ENCODE measurements around the gene CASKIN1. TPM values are rescaled to one million over a fixed set of nuclear protein-coding genes. Genes with fewer than 3 reads are reported as not detected.

CASKIN1 gene
- total RNA-seq, 2 donors from 2014 or later, result 0.78 to 6.6 TPM

GRCh38 chr16:2195322-2196161, 863 bp downstream of the CASKIN1 start:
- H3K27me3 Mint-ChIP-seq, result peaks cover 15% of the 10 kb centered on the region
- H3K9me3 Mint-ChIP-seq, result no peaks in the 10 kb centered on the region
- no peaks in the 10 kb centered on the region for H3K4me1 Mint-ChIP-seq
- H3K36me3 Mint-ChIP-seq (ENCODE audit: low read depth), result no peaks in the 10 kb centered on the region
- ATAC-seq (replicated peaks), result peak; percentile 49
- no peak overlapping the region for H3K27ac Mint-ChIP-seq
- H3K4me3 Mint-ChIP-seq, result peak overlapping the region; percentile 56

DNA sequence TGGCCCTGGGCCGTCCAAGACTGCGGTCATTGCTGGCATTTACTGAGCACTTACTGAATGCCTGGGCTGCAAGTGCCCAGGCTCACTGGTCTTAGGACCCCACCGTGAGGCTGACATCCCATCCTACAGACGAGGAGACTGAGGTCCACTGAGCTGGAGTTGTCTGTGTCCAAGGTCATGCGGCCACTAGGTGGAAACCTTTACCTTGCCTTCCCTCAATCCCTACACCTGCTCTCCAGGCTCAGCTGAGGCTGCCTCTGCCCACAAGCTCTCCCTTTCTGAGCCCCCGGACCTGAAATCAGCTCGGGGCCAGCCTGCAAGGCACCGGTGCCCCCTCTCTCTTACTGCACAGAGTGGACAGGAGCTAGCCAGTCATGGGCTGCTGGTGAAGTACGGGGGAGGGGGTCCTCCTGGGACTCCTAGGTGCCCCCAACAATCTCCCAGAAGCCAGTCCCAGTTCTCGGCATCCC, 1.5 kb downstream of the CASKIN1 start:
- peak; percentile 83 for ATAC-seq (replicated peaks)
- H3K27ac Mint-ChIP-seq, result no peak overlapping the region
- no peaks in the 10 kb centered on the region for H3K4me1 Mint-ChIP-seq
- peaks cover 15% of the 10 kb centered on the region for H3K27me3 Mint-ChIP-seq
- no peaks in the 10 kb centered on the region for H3K9me3 Mint-ChIP-seq
- H3K36me3 Mint-ChIP-seq (ENCODE audit: low read depth), result no peaks in the 10 kb centered on the region
- peak overlapping the region; percentile 56 for H3K4me3 Mint-ChIP-seq

GRCh38 chr16:2194166-2194834, 2.1 kb downstream of the CASKIN1 start:
- no peaks in the 10 kb centered on the region for H3K36me3 Mint-ChIP-seq (ENCODE audit: low read depth)
- ATAC-seq (replicated peaks), result no peak

DNA sequence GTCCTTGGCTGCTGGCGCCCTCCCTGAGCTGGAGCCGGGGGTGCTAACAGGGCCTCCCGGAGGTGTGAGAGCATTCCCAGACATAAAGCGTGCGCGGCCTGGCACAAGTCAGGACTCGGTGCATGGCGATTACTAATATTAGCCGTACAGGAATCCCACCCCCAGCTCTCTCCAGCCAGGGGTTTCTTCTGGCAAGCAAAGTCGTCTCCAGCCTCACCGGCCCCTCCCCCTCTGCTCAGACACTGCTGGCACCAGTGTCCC, 5.0 kb downstream of the CASKIN1 start:
- Mint-ChIP-seq H3K4me3 (no peak overlapping the region), H3K9me3 (no peaks in the 10 kb centered on the region), H3K27me3 (peaks cover 4% of the 10 kb centered on the region), H3K4me1 (no peaks in the 10 kb centered on the region), H3K36me3 (ENCODE audit: low read depth) (no peaks in the 10 kb centered on the region), H3K27ac (no peak overlapping the region)
- ATAC-seq (replicated peaks), result no peak

More at GRCh38 chr16:2194166-2194834, 2.1 kb downstream of the CASKIN1 start:
- H3K27me3 Mint-ChIP-seq, result peaks cover 15% of the 10 kb centered on the region
- H3K9me3 Mint-ChIP-seq, result no peaks in the 10 kb centered on the region
- no peaks in the 10 kb centered on the region for H3K4me1 Mint-ChIP-seq
- no peak overlapping the region for H3K27ac Mint-ChIP-seq
- H3K4me3 Mint-ChIP-seq, result peak overlapping the region; percentile 56

DNA sequence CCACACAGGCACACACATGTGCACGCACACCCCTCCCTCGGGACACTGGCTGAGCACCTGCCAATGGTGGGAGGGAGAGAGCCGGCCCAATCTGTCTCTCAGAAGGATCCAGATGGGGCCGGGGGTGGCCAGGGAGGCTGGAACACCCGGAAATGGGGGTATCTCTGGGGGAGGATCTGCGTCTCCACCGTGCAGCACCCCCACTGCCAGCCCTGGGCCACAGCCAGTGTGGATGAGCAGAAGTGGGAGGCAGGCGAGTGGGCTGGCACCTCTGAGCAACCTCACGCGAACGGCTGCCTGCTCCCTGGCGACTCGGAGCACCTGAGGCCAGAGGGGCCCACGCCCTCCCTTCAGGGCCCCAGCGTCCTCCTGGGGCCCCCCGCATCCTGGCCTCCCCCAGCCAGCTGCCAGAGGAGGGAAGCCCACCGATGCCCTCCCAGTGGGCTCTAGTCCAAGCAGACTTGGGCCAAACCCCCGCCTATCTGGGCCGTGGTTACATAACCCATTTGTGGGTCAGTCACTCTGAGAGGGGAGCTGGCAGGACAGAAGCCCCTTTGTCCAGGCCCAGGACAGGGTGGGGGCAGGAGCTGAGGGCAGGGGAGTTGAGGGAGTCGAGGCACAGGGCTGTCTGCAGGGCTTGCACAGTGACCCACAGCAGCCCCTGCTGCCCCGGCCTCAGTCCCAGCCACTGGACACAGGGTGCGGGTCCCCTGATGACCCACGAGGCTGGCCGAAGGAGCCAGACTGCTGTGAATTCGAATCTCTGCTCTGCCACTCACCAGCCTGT, 5.6 kb downstream of the CASKIN1 start:
- Mint-ChIP-seq H3K27ac (no peak overlapping the region), H3K4me3 (no peak overlapping the region), H3K36me3 (ENCODE audit: low read depth) (no peaks in the 10 kb centered on the region), H3K9me3 (no peaks in the 10 kb centered on the region), H3K27me3 (peaks cover 4% of the 10 kb centered on the region), H3K4me1 (no peaks in the 10 kb centered on the region)
- ATAC-seq (replicated peaks), result no peak

DNA sequence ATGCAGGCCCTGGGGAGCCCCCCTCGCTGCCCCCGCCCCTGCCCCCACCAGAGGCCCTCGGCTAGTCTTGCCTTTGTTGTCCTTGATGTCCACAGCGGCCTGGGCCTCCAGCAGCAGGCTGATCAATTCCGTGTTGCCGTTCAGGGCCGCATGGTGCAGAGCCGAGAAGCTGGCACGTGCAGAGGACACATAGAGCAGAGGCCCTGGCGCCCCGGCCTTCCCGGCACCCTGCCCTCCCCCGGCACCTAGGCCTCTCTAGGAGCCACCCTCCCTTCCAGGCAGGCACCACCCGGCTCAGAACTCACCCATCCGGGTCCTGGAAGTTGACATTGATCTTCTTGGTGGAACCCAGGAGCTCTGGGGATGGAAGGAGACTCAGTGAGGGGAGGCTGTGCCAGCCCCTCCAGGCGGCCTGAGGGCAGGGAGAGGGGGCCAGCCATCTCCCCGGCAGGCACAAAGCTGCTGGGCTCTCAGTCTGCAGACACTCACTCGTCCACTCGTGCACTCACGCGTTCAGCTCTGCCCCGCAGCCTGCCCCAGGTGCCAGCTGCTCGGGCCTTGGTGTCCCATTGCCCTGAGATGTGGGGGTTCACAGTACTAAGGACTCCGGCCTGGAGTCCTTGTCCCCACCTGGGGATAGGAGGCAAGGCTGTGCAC, 6.3 kb downstream of the CASKIN1 start:
- Mint-ChIP-seq H3K9me3 (no peaks in the 10 kb centered on the region), H3K4me3 (no peak overlapping the region), H3K36me3 (ENCODE audit: low read depth) (no peaks in the 10 kb centered on the region), H3K27me3 (peaks cover 4% of the 10 kb centered on the region), H3K27ac (no peak overlapping the region), H3K4me1 (no peaks in the 10 kb centered on the region)
- ATAC-seq (replicated peaks), result no peak

DNA sequence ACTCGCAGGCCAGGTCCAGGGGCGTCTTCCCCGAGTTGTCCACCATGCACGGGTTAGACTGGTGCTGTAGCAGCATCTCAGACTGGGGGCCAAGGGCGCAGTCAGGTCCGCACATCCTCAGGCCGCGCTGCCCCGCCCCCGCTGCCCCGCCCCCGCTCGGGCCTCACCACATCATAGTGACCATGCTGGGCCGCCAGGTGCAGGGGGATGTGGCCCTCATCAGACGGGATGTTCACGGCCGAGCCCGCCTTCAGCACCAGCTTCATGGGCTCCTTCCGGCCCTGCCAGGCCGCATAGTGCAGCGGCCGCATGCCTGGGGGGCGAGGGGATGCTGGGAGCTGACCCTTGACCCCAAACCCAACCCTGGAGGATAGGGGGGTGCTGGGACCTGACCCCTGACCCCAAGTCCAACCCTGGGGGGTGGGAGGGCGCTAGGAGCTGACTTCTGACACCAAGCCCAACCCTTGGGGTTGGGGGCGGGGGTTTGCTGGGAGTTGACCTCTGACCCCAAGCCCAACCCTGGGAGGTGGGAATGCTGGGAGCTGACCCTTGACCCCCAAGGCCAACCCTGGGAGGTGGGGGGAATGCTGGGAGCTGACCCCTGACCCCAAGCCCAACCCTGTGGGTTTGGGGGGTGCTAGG, 7.0 kb downstream of the CASKIN1 start:
- Mint-ChIP-seq H3K36me3 (ENCODE audit: low read depth) (no peaks in the 10 kb centered on the region), H3K27me3 (no peaks in the 10 kb centered on the region), H3K4me1 (no peaks in the 10 kb centered on the region), H3K27ac (no peak overlapping the region), H3K9me3 (no peaks in the 10 kb centered on the region), H3K4me3 (no peak overlapping the region)
- ATAC-seq (replicated peaks), result no peak

DNA sequence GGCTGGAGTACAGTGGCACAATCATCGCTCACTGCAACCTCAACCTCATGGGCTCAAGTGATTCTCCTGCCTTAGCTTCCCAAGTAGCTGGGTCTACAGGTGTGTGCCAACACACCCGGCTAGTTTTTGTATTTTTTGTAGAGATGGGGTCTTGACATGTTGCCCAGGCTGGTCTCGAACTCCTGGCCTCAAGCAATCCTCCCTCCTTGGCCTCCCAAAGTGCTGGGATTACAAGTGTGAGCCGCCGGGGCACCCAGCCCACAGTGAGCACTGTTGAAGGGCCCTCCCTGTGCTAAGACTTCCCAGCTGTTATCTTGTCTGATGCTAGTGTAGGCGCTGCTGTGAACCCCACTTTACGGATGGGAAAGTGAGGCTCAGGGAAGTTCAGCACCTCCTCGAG, 8.0 kb downstream of the CASKIN1 start:
- Mint-ChIP-seq H3K9me3 (no peaks in the 10 kb centered on the region), H3K27me3 (no peaks in the 10 kb centered on the region), H3K36me3 (ENCODE audit: low read depth) (no peaks in the 10 kb centered on the region), H3K4me1 (no peaks in the 10 kb centered on the region), H3K27ac (no peak overlapping the region), H3K4me3 (no peak overlapping the region)
- ATAC-seq (replicated peaks), result no peak

GRCh38 chr16:2187212-2187611, 9.2 kb downstream of the CASKIN1 start:
- Mint-ChIP-seq H3K27ac (no peak overlapping the region), H3K4me3 (no peak overlapping the region), H3K27me3 (no peaks in the 10 kb centered on the region), H3K9me3 (no peaks in the 10 kb centered on the region), H3K36me3 (ENCODE audit: low read depth) (no peaks in the 10 kb centered on the region), H3K4me1 (no peaks in the 10 kb centered on the region)
- ATAC-seq (replicated peaks), result no peak

DNA sequence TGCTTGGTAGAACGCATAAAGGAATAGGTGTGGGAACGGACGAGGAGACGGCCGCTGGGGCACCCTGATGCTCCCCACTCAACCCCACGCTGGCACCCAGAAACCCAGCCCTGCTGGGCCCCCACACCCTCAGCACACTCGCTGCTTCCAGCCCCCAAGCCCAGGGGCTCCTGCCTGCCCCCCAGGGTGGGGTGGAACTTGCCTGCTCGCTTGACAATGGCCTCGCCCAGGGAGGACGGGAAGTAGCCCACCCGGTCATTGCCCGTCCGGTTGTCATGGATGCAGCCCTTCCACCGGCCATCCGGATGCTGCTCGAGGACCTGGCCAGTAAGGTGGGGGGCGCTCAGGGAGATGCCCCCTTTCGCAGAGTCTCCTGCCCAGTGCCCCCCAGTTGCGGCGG, 9.9 kb downstream of the CASKIN1 start:
- no peaks in the 10 kb centered on the region for H3K27me3 Mint-ChIP-seq
- no peak overlapping the region for H3K27ac Mint-ChIP-seq
- H3K9me3 Mint-ChIP-seq, result no peaks in the 10 kb centered on the region
- no peaks in the 10 kb centered on the region for H3K36me3 Mint-ChIP-seq (ENCODE audit: low read depth)
- H3K4me3 Mint-ChIP-seq, result no peak overlapping the region
- no peak for ATAC-seq (replicated peaks)
- H3K4me1 Mint-ChIP-seq, result no peaks in the 10 kb centered on the region

GRCh38 chr16:2186064-2186463, 10.3 kb downstream of the CASKIN1 start:
- no peaks in the 10 kb centered on the region for H3K9me3 Mint-ChIP-seq
- ATAC-seq (replicated peaks), result no peak
- no peaks in the 10 kb centered on the region for H3K4me1 Mint-ChIP-seq
- no peaks in the 10 kb centered on the region for H3K27me3 Mint-ChIP-seq
- H3K4me3 Mint-ChIP-seq, result no peak overlapping the region
- no peak overlapping the region for H3K27ac Mint-ChIP-seq
- no peaks in the 10 kb centered on the region for H3K36me3 Mint-ChIP-seq (ENCODE audit: low read depth)

- no peak overlapping the region for H3K27ac Mint-ChIP-seq
- H3K27me3 Mint-ChIP-seq, result no peaks in the 10 kb centered on the region
- H3K4me1 Mint-ChIP-seq, result no peaks in the 10 kb centered on the region
- no peaks in the 10 kb centered on the region for H3K36me3 Mint-ChIP-seq (ENCODE audit: low read depth)
- H3K9me3 Mint-ChIP-seq, result no peaks in the 10 kb centered on the region
- H3K4me3 Mint-ChIP-seq, result no peak overlapping the region
- ATAC-seq (replicated peaks), result no peak
These were observed 11.4 kb downstream of the CASKIN1 start for GRCh38 chr16:2184962-2185361.

GRCh38 chr16:2184346-2184745, 12.1 kb downstream of the CASKIN1 start:
- H3K36me3 Mint-ChIP-seq (ENCODE audit: low read depth), result no peaks in the 10 kb centered on the region
- H3K4me1 Mint-ChIP-seq, result no peaks in the 10 kb centered on the region
- H3K27me3 Mint-ChIP-seq, result no peaks in the 10 kb centered on the region
- no peak overlapping the region for H3K27ac Mint-ChIP-seq
- no peak overlapping the region for H3K4me3 Mint-ChIP-seq
- H3K9me3 Mint-ChIP-seq, result no peaks in the 10 kb centered on the region
- ATAC-seq (replicated peaks), result no peak

GRCh38 chr16:2183671-2184070, 12.7 kb downstream of the CASKIN1 start:
- Mint-ChIP-seq H3K27me3 (no peaks in the 10 kb centered on the region), H3K9me3 (no peaks in the 10 kb centered on the region), H3K36me3 (ENCODE audit: low read depth) (no peaks in the 10 kb centered on the region), H3K27ac (no peak overlapping the region), H3K4me3 (no peak overlapping the region), H3K4me1 (no peaks in the 10 kb centered on the region)
- no peak for ATAC-seq (replicated peaks)
